Epidermal melanocyte (primary cell): ENCODE results near the gene DFFB.

Experiments
- DNase-seq: peaks from one replicate; pipeline ENCODE4 v3.0.0; 2011; ENCODE audit warnings: low spot score; ENCODE audit not compliant: insufficient read length

DFFB gene

DNA sequence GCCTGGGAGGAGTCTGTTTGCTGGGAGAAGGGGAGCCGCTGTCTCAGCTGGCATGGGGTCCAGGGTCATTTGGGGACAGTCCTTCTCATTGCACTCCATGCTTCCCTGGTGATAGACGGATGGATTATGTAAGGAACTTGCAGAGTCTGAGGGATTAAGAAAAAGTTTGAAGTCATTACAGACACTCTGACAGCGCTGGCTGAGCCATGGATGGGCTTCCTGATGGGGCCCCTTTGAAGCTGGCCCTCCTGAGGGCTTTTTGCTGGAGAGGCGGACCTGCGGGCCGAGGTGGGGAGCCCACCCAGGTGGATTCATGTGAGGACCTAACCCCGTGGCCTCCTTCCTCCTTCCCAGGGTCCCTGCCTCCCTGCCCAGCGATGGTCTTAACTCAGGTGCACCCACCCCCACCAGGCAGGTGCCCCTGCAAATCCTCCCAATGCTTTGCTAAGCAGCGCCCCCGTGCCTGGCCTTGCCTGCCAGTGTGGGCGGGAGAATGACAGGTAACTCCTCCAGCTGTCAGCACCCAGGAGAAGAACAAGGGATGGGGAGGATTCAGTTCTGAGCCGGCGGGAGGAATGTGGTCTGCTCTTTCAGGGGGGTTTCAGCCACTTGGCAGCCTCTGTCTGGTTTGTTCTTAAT is 67.0 kb downstream of the DFFB start:
- no peak for DNase-seq

DNA sequence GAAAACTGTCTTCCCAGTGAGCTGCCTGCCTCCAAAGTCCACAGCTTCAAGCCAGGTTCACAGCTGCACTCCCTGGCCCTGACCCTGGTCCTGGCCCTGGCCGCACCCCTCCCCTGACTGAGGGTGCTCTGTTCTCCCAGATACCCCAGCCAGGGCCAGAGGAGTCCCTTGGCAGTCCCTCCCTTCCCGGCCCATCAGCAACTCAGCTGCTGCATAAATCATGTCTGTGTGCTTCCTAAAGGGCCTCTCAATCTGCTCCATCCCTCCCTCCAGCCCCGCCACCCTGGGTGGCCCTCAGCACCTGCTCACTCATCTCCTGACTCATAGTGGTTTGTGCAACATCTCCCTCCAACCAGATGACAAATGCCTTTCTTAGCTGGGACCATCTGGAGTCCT is 67.5 kb downstream of the DFFB start:
- no peak for DNase-seq

DNA sequence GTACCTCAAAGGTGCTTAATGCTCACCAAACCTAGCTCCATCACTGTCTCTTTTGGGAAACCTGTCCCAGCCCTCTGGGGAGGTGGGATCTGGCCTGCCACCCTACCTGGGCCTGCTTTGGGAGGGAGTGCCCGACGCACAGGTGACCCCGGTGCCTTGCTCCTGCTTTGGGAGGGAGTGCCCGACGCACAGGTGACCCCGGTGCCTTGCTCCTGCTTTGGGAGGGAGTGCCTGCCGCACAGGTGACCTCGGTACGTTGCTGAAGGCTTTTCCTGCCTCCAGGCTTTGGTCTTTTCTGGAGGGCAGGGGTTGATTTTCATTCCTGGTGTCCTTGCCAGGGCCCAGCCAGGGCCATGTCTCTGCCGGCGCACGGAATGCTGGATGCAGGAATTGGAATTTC is 68.0 kb downstream of the DFFB start:
- no peak for DNase-seq

DNA sequence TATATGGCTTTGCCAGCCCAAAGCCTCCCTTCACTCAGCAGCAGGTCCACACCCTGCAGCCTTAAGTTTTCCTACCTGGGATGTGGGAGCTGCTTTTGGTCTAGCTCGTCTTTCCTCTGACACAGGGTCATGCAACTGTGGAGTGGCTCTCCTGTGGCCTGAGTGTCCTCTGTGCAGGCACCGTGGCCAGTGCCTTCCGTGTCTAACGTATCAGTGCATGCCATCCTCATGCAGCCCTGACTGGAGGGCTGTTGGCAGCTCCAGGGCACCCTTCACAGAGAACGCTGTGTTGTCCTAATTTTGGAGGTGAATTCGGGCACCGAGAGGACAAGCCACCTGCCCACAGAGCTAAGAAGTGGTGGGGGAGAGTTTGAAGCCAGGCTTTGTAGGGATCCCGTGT is 68.5 kb downstream of the DFFB start:
- no peak for DNase-seq

DNA sequence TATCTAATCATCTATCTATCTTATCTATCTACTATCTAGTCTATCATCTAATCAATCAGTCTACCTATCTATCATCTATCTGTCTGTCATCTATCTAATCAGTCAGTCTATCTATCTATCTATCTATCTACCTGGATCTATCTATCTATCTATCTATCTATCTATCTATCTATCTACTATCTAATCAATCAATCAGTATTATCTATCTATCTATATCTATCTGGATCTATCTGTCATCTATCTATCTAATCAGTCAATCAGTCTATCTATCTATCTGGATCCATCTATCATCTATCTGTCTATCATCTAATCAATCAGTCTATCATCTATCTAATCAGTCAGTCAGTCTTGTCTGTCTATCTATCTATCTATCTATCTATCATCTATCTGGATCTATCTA is 69.7 kb downstream of the DFFB start:
- no peak for DNase-seq

DNA sequence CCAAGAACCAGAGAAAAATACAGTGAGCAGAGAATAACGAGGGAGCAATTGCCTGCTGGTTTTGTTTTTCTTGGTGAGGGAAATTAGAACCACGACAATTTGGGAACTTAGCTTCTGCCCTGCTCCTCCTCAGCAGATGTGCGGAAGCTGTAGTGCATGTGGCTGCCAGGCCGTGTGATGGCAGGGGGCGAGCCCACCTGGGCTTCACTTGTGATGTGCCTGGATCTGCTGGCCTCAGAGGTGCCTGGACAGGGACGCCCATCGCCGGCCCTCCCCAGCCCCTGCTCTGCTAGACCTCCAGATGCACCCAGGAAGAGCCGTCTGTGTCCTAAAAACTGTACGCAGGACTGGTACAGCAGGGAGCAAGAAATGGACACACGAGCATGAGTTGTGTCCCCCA is 71.3 kb downstream of the DFFB start:
- DNase-seq = no peak

DNA sequence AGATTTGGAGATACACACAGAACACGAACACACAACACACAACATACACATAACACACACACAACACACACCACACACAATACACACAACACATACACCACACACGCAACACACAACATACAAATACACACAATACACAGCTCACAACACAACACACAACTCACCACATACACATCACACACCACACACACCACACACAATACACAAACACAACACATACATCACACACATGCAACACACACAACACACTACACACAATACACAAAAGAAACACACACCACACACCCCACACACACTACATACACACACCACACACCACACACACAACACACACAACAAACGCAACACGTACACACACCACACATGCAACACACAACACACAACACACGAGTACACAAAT is 71.8 kb downstream of the DFFB start:
- DNase-seq = no peak

DNA sequence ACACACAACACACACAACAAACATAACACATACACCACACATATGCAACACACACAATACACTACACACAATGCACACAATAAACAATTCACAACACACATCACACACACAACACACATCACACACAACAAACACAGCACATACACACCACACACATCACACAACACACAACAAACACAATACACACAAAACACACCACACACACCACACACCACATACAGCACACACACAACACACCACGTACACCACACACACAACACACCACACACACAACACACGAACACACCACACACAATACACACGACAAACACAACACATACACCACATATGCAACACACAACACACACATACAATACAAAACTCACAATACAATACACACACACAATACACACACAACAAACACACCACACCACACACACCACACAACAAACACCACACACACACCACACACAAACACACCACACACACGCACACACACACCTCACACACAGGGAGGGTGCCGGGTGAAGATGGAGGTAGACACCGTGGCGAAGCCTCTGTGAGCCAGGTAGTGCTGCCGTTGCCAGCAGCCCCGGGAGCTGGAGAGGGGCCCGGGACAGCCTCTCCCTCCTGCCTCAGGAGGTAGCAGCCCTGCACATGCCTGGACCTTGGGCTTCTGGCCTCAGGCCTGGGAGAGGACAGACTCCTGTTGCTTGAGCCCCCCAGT is 73.2 kb downstream of the DFFB start:
- DNase-seq = no peak

DNA sequence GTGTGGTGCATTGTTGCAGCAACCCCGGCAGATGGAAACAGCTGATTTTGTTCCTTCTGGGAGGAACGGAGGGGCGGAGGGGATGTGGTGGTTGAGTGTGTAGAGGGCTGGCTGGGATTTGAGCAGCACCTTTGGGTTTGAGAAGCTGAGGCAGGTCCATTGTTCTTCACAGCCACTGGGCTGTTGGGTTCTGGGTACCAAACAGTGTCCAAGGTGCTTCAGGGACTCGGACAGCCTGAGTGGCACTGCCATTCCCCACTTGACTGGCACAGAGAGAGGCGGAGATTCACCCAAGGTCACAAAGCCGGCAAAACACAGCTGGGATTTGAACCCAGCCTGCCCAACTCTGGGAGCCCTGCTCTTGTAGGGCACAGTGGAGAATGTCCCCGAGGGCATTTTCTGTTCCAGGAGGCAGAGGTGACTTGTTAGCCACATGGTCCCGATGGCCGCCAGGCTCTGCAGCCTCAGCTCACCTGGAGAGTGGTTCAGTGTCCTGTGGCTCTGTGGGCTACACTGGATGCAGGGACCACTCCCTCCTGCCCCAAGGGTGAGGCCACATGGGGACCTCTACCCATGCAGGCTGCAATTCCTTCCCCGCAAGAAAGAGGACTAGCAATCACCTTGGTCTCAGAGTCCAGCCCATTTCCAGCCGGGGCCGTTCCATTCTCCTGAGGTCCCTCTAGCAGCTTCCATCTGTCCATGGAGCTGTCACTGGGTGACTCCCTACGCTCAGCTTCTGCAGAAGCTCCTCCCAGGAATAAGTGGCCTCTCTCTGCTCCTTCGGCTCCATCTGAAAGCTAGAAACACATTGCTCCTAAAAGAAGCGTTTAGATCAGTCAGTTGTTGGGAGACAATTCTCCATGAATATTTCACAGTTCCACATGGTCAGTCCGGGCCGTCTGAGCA is 74.0 kb downstream of the DFFB start:
- no peak for DNase-seq

DNA sequence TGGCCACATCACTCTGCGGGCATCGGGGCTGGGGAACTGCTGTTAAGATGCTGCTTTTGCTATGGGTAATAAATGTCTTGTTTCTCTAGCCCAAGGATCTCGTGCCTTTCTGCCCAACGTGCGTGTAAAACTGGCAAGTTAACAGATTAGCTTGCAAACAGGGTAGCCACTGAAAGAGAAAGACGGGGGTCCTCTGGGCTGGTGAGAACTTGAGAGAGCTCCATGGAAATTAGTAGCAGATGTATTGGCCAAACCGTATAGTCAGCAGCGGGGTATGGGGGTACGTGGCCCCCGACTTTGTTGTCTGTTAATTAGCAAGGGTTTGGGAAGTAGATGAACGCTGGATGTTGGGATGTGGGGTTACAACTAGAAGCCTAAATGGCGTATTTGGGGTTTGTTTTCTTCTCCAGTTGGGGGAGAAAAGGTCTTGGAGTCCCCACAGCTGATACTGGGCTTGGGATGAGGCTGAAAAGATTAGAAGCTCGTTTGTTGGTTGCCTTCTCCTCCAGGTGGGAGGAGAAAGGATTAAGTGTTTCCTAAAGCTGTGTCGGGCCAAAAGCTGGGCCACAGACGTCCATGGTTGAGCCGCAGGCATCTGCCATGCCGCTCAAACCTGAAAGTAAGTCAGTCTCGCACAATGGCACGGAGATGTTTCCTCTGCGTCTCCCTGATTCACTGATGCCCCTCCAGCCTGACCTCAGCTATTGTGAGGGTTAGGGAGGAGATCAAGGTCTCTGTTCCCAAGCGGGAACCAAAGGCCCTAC is 75.1 kb downstream of the DFFB start:
- no peak for DNase-seq
